RKO (cell line): ENCODE measurements around the gene CPXM2.

Source experiments
- DNase-seq: peaks from one replicate; pipeline ENCODE4 v3.0.0-alpha.2; 2016; ENCODE audit warnings: low spot score

The CPXM2 gene

GRCh38 chr10:123891144-123892071, at the start of gene CPXM2:
Gene CPXM2 (minus strand): TSS chr10:123891807. CDS start chr10:123891659, 148 bp downstream.
- DNase-seq, result no peak

- no peak for DNase-seq
These were observed 48.0 kb upstream of the CPXM2 start for GRCh38 chr10:123939591-123939990.

GRCh38 chr10:123938890-123939289, 47.3 kb upstream of the CPXM2 start:
- no peak for DNase-seq

- DNase-seq, result no peak
These were observed 44.8 kb upstream of the CPXM2 start for GRCh38 chr10:123936426-123936825.

- DNase-seq, result no peak
These were observed 44.1 kb upstream of the CPXM2 start for GRCh38 chr10:123935680-123936079.

- DNase-seq, result no peak
These were observed 43.2 kb upstream of the CPXM2 start for GRCh38 chr10:123934846-123935245.

GRCh38 chr10:123930340-123931001, 38.9 kb upstream of the CPXM2 start:
- DNase-seq, result no peak

- DNase-seq, result no peak
These were observed 38.2 kb upstream of the CPXM2 start for GRCh38 chr10:123929791-123930190.

- no peak for DNase-seq
These were observed 36.8 kb upstream of the CPXM2 start for GRCh38 chr10:123928427-123928826.

GRCh38 chr10:123926401-123927264, 35.0 kb upstream of the CPXM2 start:
- no peak for DNase-seq

GRCh38 chr10:123922126-123922525, 30.5 kb upstream of the CPXM2 start:
- DNase-seq, result no peak

GRCh38 chr10:123916775-123917174, 25.2 kb upstream of the CPXM2 start:
- DNase-seq, result no peak

- DNase-seq, result no peak
These were observed 22.2 kb upstream of the CPXM2 start for GRCh38 chr10:123913688-123914268.

- no peak for DNase-seq
These were observed 21.3 kb upstream of the CPXM2 start for GRCh38 chr10:123912871-123913270.

GRCh38 chr10:123912466-123912865, 20.9 kb upstream of the CPXM2 start:
- DNase-seq, result no peak

- no peak for DNase-seq
These were observed 20.3 kb upstream of the CPXM2 start for GRCh38 chr10:123911866-123912265.

- no peak for DNase-seq
These were observed 18.3 kb upstream of the CPXM2 start for GRCh38 chr10:123909866-123910265.

GRCh38 chr10:123909426-123909825, 17.8 kb upstream of the CPXM2 start:
- no peak for DNase-seq

GRCh38 chr10:123908379-123908778, 16.8 kb upstream of the CPXM2 start:
- no peak for DNase-seq

GRCh38 chr10:123906884-123907652, 15.5 kb upstream of the CPXM2 start:
- DNase-seq, result no peak

- no peak for DNase-seq
These were observed 14.7 kb upstream of the CPXM2 start for GRCh38 chr10:123906296-123906695.
